Left ventricle myocardium inferior (tissue), 1 donor: ENCODE results near the gene RAB33B. TPM values are rescaled to one million over a fixed set of nuclear protein-coding genes. Genes with fewer than 3 reads are reported as not detected.
A peak's percentile ranks its signal among the peaks of the same experiment; 100 is the strongest.

Experiments
- DNase-seq: peaks from one replicate; pipeline ENCODE4 v3.0.0-alpha.2; 2020
- H3K27ac ChIP-seq: fragments of 200-600 bp; replicated peaks from 2 replicates; pipeline ENCODE4 v1.8.0; 2021
- H3K27me3 ChIP-seq: fragments of 200-600 bp; 2 replicates; pipeline ENCODE4 v1.8.0; 2021; ENCODE audit warnings: low read depth
- H3K36me3 ChIP-seq: fragments of 200-600 bp; 2 replicates; pipeline ENCODE4 v1.8.0; 2021
- H3K4me1 ChIP-seq: fragments of 200-600 bp; 2 replicates; pipeline ENCODE4 v1.8.0; 2021
- H3K4me3 ChIP-seq: fragments of 200-600 bp; 2 replicates; pipeline ENCODE4 v1.8.0; 2021; ENCODE audit warnings: mild to moderate bottlenecking, moderate library complexity
- H3K9me3 ChIP-seq: fragments of 200-600 bp; replicated peaks from 2 replicates; pipeline ENCODE4 v1.8.0; 2021
- CTCF ChIP-seq: fragments of 200-600 bp; IDR thresholded peaks from 2 replicates; pipeline ENCODE4 v1.8.0; 2021; ENCODE audit warnings: antibody characterized with exemption, mild to moderate bottlenecking, borderline replicate concordance
- intact Hi-C: fragments of 100-400 bp; cut with micrococcal nuclease; formaldehyde crosslinking; loops from one replicate; pipeline ENCODE4 v1.11.0; 2022
- total RNA-seq: library from RNA; stranded (reverse); fragmentation: NEBNext Ultra II Directional; extraction: Animal tissue kit (Norgen Biotek cat#: 25700); gene quantifications from one replicate; pipeline ENCODE4 v1.2.1, GENCODE V29; 2021
- donor health status: DM: no; HTN: yes; CAD: no; lungs with severe emphysema.

The RAB33B gene
- total RNA-seq, 1 donor from 2014 or later, result 6.1 TPM

DNA sequence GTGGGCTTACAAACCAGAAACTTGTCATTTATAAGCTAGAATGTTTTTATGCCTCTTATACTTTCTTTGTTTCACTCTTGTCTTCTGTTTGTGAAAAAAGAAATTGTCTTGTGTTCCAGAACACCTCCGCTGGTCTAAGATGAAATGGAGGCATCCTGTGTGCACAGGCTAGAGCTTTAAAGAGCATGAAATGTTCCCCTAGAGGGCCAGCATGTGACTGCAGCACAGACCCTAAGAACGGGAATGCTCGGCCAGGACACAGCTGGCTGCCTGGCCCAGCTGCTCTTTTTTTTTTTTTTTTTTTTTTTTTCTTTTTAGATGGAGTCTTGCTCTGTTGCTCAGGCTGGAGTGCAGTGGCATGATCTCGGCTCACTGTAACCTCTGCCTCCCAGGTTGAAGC, 68.5 kb downstream of the RAB33B start:
- DNase-seq, result no peak
- Histone ChIP-seq H3K4me3 (no peak overlapping the region), H3K9me3 (no peaks in the 10 kb centered on the region), H3K36me3 (peaks cover 89% of the 10 kb centered on the region), H3K4me1 (peaks cover 16% of the 10 kb centered on the region), H3K27me3 (no peaks in the 10 kb centered on the region), H3K27ac (peak overlapping the region; percentile 36)
- TF ChIP-seq CTCF, result no peak
- intact Hi-C loops, result no loop called here

GRCh38 chr4:139523076-139523475, 69.2 kb downstream of the RAB33B start:
- peak; percentile 29 for DNase-seq
- no peak overlapping the region for H3K4me3 ChIP-seq
- H3K27ac ChIP-seq, result no peak overlapping the region
- peaks cover 16% of the 10 kb centered on the region for H3K4me1 ChIP-seq
- H3K9me3 ChIP-seq, result no peaks in the 10 kb centered on the region
- H3K27me3 ChIP-seq, result no peaks in the 10 kb centered on the region
- TF ChIP-seq CTCF, result no peak
- intact Hi-C loops, result no loop called here
- H3K36me3 ChIP-seq, result peaks cover 89% of the 10 kb centered on the region

DNA sequence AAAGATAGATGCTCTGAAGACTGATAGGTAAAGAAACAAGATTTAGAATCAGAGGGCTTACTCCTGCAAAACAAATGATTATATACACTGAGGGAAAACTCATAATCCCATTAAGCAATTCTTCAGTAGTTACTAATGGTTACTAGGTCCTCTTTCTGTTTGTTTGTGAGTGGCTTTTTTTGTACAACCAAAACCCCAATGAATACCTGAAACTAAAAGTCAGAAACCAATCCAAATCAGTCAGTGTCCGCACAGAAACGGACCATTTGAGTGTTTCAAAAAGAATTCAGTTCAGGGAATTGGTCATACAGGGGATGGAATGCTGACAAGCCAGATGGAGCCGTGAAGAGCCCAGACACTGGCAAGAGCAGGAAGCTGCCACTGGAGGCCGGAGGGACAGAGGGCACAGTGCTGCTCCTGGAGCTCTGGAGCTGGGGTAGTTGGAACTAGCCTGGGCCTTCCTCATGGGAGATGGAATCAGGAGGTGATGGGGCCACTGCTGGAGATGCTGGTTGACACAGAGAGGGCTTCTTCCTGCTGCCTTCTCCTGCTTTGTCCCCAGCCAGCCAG, 70.2 kb downstream of the RAB33B start:
- TF ChIP-seq CTCF, result no peak
- Histone ChIP-seq H3K27ac (no peak overlapping the region), H3K9me3 (no peaks in the 10 kb centered on the region), H3K36me3 (peaks cover 87% of the 10 kb centered on the region), H3K4me1 (peaks cover 16% of the 10 kb centered on the region), H3K27me3 (no peaks in the 10 kb centered on the region), H3K4me3 (no peak overlapping the region)
- intact Hi-C loops, result no loop called here
- DNase-seq, result no peak

- H3K9me3 ChIP-seq, result no peaks in the 10 kb centered on the region
- H3K4me3 ChIP-seq, result no peak overlapping the region
- H3K36me3 ChIP-seq, result peaks cover 76% of the 10 kb centered on the region
- TF ChIP-seq CTCF, result no peak
- H3K27ac ChIP-seq, result no peak overlapping the region
- no peaks in the 10 kb centered on the region for H3K27me3 ChIP-seq
- DNase-seq, result no peak
- intact Hi-C loops, result no loop called here
- H3K4me1 ChIP-seq, result peaks cover 17% of the 10 kb centered on the region
These were observed 71.5 kb downstream of the RAB33B start for GRCh38 chr4:139525414-139525813.

Other genes with a start within 250 kb of the RAB33B start
- gene MGARP, start 173.9 kb upstream of the RAB33B start, total RNA-seq, result 0.60 TPM
- gene NAA15, start 152.6 kb upstream of the RAB33B start, total RNA-seq, result 33.1 TPM
- 222 TPM for gene NDUFC1, start 151.6 kb upstream of the RAB33B start, total RNA-seq
- 50.7 TPM for gene SETD7, start 102.1 kb downstream of the RAB33B start, total RNA-seq
- 134 TPM for gene MGST2, start 211.7 kb downstream of the RAB33B start, total RNA-seq